GM23338 (cell line): ENCODE measurements around the gene MYOZ1.

Source experiments
- POLR2AphosphoS5 ChIP-seq: IDR thresholded peaks from 2 replicates; pipeline ENCODE4 v1.6.1; 2016; ENCODE audit warnings: antibody characterized with exemption, low read depth
- TF ChIP-seq, protein P1 (sequence below), 2 experiments: fragments of 200-600 bp in 1 of 2; sonication (generic) in 1 of 2; conservative IDR thresholded peaks; 2 replicates each; pipeline versions ENCODE4 v1.5.1 to v1.6.1; 2016 to 2017; ENCODE audit warnings: antibody characterized with exemption in 2 of 2, low read depth in 2 of 2, mild to moderate bottlenecking in 2 of 2, moderate library complexity in 1 of 2

DNA sequence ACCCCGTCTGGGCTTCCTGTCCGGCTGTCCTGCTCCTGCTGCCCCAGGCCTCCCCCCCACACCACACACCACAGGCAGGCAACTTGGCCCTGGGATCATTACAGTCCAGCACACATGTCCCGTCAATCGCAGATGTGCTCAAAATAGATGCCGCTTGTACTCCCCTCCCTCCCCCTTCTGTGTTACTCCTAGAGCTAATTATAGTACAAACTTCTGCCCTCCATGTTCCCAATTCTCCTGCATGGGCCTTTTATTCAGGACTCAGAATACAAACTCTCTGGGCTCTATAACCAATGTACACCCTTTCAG, 14.7 kb upstream of the MYOZ1 start, which contains the start of gene SYNPO2L:
- no peak for TF ChIP-seq POLR2AphosphoS5
- TF ChIP-seq, protein P1, sequence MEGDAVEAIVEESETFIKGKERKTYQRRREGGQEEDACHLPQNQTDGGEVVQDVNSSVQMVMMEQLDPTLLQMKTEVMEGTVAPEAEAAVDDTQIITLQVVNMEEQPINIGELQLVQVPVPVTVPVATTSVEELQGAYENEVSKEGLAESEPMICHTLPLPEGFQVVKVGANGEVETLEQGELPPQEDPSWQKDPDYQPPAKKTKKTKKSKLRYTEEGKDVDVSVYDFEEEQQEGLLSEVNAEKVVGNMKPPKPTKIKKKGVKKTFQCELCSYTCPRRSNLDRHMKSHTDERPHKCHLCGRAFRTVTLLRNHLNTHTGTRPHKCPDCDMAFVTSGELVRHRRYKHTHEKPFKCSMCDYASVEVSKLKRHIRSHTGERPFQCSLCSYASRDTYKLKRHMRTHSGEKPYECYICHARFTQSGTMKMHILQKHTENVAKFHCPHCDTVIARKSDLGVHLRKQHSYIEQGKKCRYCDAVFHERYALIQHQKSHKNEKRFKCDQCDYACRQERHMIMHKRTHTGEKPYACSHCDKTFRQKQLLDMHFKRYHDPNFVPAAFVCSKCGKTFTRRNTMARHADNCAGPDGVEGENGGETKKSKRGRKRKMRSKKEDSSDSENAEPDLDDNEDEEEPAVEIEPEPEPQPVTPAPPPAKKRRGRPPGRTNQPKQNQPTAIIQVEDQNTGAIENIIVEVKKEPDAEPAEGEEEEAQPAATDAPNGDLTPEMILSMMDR (conservative IDR thresholded peaks at IDR 0.05; ENCODE audit: low read depth in 2 of 2): no peak
